Measurements from ENCODE around the gene SFRP2. TPM values are rescaled to one million over a fixed set of nuclear protein-coding genes. Genes with fewer than 3 reads are reported as not detected.
A peak's percentile ranks its signal among the peaks of the same experiment; 100 is the strongest.

Gene SFRP2, protein sequence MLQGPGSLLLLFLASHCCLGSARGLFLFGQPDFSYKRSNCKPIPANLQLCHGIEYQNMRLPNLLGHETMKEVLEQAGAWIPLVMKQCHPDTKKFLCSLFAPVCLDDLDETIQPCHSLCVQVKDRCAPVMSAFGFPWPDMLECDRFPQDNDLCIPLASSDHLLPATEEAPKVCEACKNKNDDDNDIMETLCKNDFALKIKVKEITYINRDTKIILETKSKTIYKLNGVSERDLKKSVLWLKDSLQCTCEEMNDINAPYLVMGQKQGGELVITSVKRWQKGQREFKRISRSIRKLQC
- under 1 TPM in 1 of 2 donors, not detected in 1; 0.08 TPM for total RNA-seq
- polyA plus RNA-seq, result under 1 TPM in 1 of 2 donors, not detected in 1; 0.09 TPM

DNA sequence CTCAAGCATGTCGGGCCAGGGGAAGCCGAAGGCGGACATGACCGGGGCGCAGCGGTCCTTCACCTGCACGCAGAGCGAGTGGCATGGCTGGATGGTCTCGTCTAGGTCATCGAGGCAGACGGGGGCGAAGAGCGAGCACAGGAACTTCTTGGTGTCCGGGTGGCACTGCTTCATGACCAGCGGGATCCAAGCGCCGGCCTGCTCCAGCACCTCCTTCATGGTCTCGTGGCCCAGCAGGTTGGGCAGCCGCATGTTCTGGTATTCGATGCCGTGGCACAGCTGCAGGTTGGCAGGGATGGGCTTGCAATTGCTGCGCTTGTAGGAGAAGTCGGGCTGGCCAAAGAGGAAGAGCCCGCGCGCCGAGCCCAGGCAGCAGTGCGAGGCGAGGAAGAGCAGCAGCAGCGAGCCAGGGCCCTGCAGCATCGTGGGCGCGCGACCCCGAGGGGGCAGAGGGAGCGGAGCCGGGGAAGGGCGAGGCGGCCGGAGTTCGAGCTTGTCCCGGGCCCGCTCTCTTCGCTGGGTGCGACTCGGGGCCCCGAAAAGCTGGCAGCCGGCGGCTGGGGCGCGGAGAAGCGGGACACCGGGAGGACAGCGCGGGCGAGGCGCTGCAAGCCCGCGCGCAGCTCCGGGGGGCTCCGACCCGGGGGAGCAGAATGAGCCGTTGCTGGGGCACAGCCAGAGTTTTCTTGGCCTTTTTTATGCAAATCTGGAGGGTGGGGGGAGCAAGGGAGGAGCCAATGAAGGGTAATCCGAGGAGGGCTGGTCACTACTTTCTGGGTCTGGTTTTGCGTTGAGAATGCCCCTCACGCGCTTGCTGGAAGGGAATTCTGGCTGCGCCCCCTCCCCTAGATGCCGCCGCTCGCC lies at the start of gene SFRP2:
TSS of gene SFRP2 (minus strand) at position 671 of the 864 bp plus-strand sequence. CDS start at position 423, 248 bp downstream.
- Histone ChIP-seq H3K4me3 (ENCODE audit: low read depth in 1 of 3, low read length in 3 of 3) (peak within 1 kb of the TSS in 1 of 3 donors; percentile 38), H3K27ac (ENCODE audit: low read depth in 1 of 2, low read length in 2 of 2) (no peak within 1 kb of the TSS), H3K9me3 (ENCODE audit: control insufficient read depth in 4 of 4, low read length in 3 of 4) (no peaks in the 10 kb centered on the region), H3K36me3 (ENCODE audit: control insufficient read depth in 4 of 4, insufficient read depth in 3 of 4, low read depth in 1 of 4, low read length in 3 of 4) (no peaks in the 10 kb centered on the region), H3K27me3 (ENCODE audit: control insufficient read depth in 4 of 4, insufficient read depth in 4 of 4, low read length in 3 of 4) (peaks cover 0 to 42% (median 22%) of the 10 kb centered on the region in 4 donors), H3K9ac (ENCODE audit: low read depth in 1 of 2, low read length in 2 of 2) (no peak within 1 kb of the TSS), H3K4me1 (ENCODE audit: control insufficient read depth in 4 of 4, insufficient read depth in 4 of 4, low read length in 3 of 4) (peaks cover 13 to 40% (median 23%) of the 10 kb centered on the region in 4 donors)
- TF ChIP-seq, protein P1, sequence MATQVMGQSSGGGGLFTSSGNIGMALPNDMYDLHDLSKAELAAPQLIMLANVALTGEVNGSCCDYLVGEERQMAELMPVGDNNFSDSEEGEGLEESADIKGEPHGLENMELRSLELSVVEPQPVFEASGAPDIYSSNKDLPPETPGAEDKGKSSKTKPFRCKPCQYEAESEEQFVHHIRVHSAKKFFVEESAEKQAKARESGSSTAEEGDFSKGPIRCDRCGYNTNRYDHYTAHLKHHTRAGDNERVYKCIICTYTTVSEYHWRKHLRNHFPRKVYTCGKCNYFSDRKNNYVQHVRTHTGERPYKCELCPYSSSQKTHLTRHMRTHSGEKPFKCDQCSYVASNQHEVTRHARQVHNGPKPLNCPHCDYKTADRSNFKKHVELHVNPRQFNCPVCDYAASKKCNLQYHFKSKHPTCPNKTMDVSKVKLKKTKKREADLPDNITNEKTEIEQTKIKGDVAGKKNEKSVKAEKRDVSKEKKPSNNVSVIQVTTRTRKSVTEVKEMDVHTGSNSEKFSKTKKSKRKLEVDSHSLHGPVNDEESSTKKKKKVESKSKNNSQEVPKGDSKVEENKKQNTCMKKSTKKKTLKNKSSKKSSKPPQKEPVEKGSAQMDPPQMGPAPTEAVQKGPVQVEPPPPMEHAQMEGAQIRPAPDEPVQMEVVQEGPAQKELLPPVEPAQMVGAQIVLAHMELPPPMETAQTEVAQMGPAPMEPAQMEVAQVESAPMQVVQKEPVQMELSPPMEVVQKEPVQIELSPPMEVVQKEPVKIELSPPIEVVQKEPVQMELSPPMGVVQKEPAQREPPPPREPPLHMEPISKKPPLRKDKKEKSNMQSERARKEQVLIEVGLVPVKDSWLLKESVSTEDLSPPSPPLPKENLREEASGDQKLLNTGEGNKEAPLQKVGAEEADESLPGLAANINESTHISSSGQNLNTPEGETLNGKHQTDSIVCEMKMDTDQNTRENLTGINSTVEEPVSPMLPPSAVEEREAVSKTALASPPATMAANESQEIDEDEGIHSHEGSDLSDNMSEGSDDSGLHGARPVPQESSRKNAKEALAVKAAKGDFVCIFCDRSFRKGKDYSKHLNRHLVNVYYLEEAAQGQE (IDR thresholded peaks at IDR 0.05), result no peak
- TF ChIP-seq, protein P2, sequence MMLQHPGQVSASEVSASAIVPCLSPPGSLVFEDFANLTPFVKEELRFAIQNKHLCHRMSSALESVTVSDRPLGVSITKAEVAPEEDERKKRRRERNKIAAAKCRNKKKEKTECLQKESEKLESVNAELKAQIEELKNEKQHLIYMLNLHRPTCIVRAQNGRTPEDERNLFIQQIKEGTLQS (IDR thresholded peaks at IDR 0.05), result no peak
- no peak for TF ChIP-seq HNF4A (conservative IDR thresholded peaks at IDR 0.05)
- TF ChIP-seq, protein P3, sequence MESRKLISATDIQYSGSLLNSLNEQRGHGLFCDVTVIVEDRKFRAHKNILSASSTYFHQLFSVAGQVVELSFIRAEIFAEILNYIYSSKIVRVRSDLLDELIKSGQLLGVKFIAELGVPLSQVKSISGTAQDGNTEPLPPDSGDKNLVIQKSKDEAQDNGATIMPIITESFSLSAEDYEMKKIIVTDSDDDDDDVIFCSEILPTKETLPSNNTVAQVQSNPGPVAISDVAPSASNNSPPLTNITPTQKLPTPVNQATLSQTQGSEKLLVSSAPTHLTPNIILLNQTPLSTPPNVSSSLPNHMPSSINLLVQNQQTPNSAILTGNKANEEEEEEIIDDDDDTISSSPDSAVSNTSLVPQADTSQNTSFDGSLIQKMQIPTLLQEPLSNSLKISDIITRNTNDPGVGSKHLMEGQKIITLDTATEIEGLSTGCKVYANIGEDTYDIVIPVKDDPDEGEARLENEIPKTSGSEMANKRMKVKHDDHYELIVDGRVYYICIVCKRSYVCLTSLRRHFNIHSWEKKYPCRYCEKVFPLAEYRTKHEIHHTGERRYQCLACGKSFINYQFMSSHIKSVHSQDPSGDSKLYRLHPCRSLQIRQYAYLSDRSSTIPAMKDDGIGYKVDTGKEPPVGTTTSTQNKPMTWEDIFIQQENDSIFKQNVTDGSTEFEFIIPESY (IDR thresholded peaks at IDR 0.05), result no peak
- TF ChIP-seq YY1 (IDR thresholded peaks at IDR 0.05), result no peak
- no peak for TF ChIP-seq FOXA1 (IDR thresholded peaks at IDR 0.05)
- no peak for TF ChIP-seq SP1 (IDR thresholded peaks at IDR 0.05)
- TF ChIP-seq, protein P4, sequence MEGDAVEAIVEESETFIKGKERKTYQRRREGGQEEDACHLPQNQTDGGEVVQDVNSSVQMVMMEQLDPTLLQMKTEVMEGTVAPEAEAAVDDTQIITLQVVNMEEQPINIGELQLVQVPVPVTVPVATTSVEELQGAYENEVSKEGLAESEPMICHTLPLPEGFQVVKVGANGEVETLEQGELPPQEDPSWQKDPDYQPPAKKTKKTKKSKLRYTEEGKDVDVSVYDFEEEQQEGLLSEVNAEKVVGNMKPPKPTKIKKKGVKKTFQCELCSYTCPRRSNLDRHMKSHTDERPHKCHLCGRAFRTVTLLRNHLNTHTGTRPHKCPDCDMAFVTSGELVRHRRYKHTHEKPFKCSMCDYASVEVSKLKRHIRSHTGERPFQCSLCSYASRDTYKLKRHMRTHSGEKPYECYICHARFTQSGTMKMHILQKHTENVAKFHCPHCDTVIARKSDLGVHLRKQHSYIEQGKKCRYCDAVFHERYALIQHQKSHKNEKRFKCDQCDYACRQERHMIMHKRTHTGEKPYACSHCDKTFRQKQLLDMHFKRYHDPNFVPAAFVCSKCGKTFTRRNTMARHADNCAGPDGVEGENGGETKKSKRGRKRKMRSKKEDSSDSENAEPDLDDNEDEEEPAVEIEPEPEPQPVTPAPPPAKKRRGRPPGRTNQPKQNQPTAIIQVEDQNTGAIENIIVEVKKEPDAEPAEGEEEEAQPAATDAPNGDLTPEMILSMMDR (IDR thresholded peaks at IDR 0.05; ENCODE audit: low read depth, low read length, missing input control), result no peak
- TF ChIP-seq JUND (IDR thresholded peaks at IDR 0.05), result no peak
- TF ChIP-seq RAD21 (IDR thresholded peaks at IDR 0.05), result no peak
- no peak for DNase-seq (ENCODE audit: low spot score)
- WGBS, result 4% methylated on average over 72 of the region's 72 CpGs

DNA sequence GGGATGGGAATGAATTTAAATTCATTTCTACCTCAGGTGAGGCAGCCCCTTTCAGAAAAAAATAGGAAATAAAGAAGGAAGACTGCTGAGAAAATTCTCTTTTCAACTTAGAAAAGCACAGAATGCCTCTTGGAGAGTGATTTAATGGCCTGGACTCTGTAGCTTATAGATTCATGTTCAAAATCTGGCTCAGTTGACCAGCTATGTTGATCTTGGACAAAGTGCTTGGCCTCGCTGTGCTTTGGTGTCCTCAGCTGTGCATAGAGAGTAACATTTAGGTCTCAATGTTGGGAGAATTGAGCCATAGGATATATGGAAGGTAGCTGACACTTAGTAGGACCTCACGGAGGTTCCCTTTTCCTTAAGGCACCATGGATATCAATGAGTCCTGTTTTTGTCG lies 49.7 kb upstream of the SFRP2 start:
- Histone ChIP-seq H3K4me1 (ENCODE audit: control insufficient read depth in 4 of 4, insufficient read depth in 4 of 4, low read length in 3 of 4) (no peaks in the 10 kb centered on the region), H3K27ac (ENCODE audit: low read depth in 1 of 2, low read length in 2 of 2) (no peak overlapping the region), H3K27me3 (ENCODE audit: control insufficient read depth in 4 of 4, insufficient read depth in 4 of 4, low read length in 3 of 4) (no peaks in the 10 kb centered on the region), H3K36me3 (ENCODE audit: control insufficient read depth in 4 of 4, insufficient read depth in 3 of 4, low read depth in 1 of 4, low read length in 3 of 4) (no peaks in the 10 kb centered on the region), H3K9me3 (ENCODE audit: control insufficient read depth in 4 of 4, low read length in 3 of 4) (no peaks in the 10 kb centered on the region), H3K9ac (ENCODE audit: low read depth in 1 of 2, low read length in 2 of 2) (no peak overlapping the region), H3K4me3 (ENCODE audit: low read depth in 1 of 3, low read length in 3 of 3) (no peak overlapping the region)
- WGBS, result 56% methylated on average over 3 of the region's 3 CpGs
- DNase-seq (ENCODE audit: low spot score), result no peak
- TF ChIP-seq, protein P3 (IDR thresholded peaks at IDR 0.05), result no peak
- TF ChIP-seq NR2F2 (IDR thresholded peaks at IDR 0.05) (no peak), FOXA1 (IDR thresholded peaks at IDR 0.05) (no peak), RAD21 (IDR thresholded peaks at IDR 0.05) (no peak), TAF1 (conservative IDR thresholded peaks at IDR 0.05) (no peak), SP1 (IDR thresholded peaks at IDR 0.05) (no peak), JUND (IDR thresholded peaks at IDR 0.05) (no peak)
- TF ChIP-seq, protein P5, sequence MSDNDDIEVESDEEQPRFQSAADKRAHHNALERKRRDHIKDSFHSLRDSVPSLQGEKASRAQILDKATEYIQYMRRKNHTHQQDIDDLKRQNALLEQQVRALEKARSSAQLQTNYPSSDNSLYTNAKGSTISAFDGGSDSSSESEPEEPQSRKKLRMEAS (IDR thresholded peaks at IDR 0.05), result no peak
- TF ChIP-seq, protein P2 (IDR thresholded peaks at IDR 0.05), result no peak
- TF ChIP-seq, protein P1 (IDR thresholded peaks at IDR 0.05), result no peak
